ENCODE data around the gene RMND1. TPM values are rescaled to one million over a fixed set of nuclear protein-coding genes. Genes with fewer than 3 reads are reported as not detected.

The RMND1 gene
- total and polyA plus RNA-seq, 2 of the 13 experiments (the other 11 are each of a cell fraction or from before 2014, with no cell fraction given): 34.0 to 72.5 TPM

GRCh38 chr6:151494235-151494935 lies 42.5 kb upstream of the RMND1 start (continued):
- TF ChIP-seq SOX5 (CRISPR knock-in tag; IDR thresholded peaks at IDR 0.05; ENCODE audit: borderline replicate concordance) (peak; percentile 27; the same call in 1 of the 2 replicates), ZNF768 (CRISPR knock-in tag; IDR thresholded peaks at IDR 0.05) (no peak), LCORL (IDR thresholded peaks at IDR 0.05) (no peak), LCORL (CRISPR knock-in tag; IDR thresholded peaks at IDR 0.05) (peak; percentile 37; the same call in 1 of the 2 replicates), ZNF567 (CRISPR knock-in tag; IDR thresholded peaks at IDR 0.05; ENCODE audit: borderline replicate concordance) (peak; percentile 52; the same call in 1 of the 2 replicates), ZNF292 (CRISPR knock-in tag; IDR thresholded peaks at IDR 0.05; ENCODE audit: borderline replicate concordance, low read depth) (peak; percentile 38), ZSCAN31 (CRISPR knock-in tag; IDR thresholded peaks at IDR 0.05; ENCODE audit: low read depth) (peak; percentile 11; the same call in 1 of the 2 replicates), ARID3A (IDR thresholded peaks at IDR 0.05; ENCODE audit: low read depth, low read length) (no peak), GATAD2A (CRISPR knock-in tag; IDR thresholded peaks at IDR 0.05) (peak; percentile 71), ARID4A (CRISPR knock-in tag; IDR thresholded peaks at IDR 0.05; ENCODE audit: borderline replicate concordance) (peak; percentile 65; the same call in 1 of the 2 replicates), THRA (CRISPR knock-in tag; IDR thresholded peaks at IDR 0.05; ENCODE audit: borderline replicate concordance) (no peak), SALL1 (CRISPR knock-in tag; IDR thresholded peaks at IDR 0.05) (0 out of 2 replicates have a peak, but pooled peaks have one; percentile 47), SMC3 (IDR thresholded peaks at IDR 0.05; ENCODE audit: low read length) (no peak), NCOA1 (CRISPR knock-in tag; IDR thresholded peaks at IDR 0.05) (peak; percentile 72; the same call in 1 of the 2 replicates), KDM5A (IDR thresholded peaks at IDR 0.05; ENCODE audit: borderline replicate concordance, low read length) (peak; percentile 39; the same call in 1 of the 2 replicates), YEATS2 (CRISPR knock-in tag; IDR thresholded peaks at IDR 0.05; ENCODE audit: borderline replicate concordance) (0 out of 2 replicates have a peak, but pooled peaks have one; percentile 30), RBAK (CRISPR knock-in tag; IDR thresholded peaks at IDR 0.05) (no peak), PITX1 (CRISPR knock-in tag; IDR thresholded peaks at IDR 0.05) (0 out of 2 replicates have a peak, but pooled peaks have one; percentile 40), MBD4 (IDR thresholded peaks at IDR 0.05; ENCODE audit: borderline replicate concordance, low read length) (no peak), ZBTB26 (CRISPR knock-in tag; IDR thresholded peaks at IDR 0.05; ENCODE audit: borderline replicate concordance) (0 out of 2 replicates have a peak, but pooled peaks have one; percentile 40), ZNF616 (CRISPR knock-in tag; IDR thresholded peaks at IDR 0.05; ENCODE audit: low read depth) (no peak)

All from HepG2 (cell line).